DND-41 (cell line): ENCODE measurements around the gene ANKRD55.

Source experiments
- ATAC-seq: fragments of 200-7000 bp; cut with Tn5 transposase; 3 replicates; pipeline ENCODE4 v1.9.1; 2021; ENCODE audit warnings: low read depth; ENCODE audit not compliant: insufficient read depth
- DNase-seq: peaks from one replicate; pipeline ENCODE4 v3.0.0-alpha.2; 2020
- H2AFZ ChIP-seq: 2 replicates; pipeline ENCODE4 v1.6.0; 2012; ENCODE audit warnings: low read depth, low read length
- H3K27ac ChIP-seq: 2 replicates; pipeline ENCODE4 v1.5.1; 2012; ENCODE audit warnings: low read length, inconsistent platforms
- H3K27me3 ChIP-seq: fragments of 200-600 bp; sonication (generic); 2 replicates; pipeline ENCODE4 v1.6.0; 2012; ENCODE audit warnings: low read length, mild to moderate bottlenecking, inconsistent platforms; ENCODE audit not compliant: insufficient read depth, poor library complexity
- H3K36me3 ChIP-seq: 2 replicates; pipeline ENCODE4 v1.5.1; 2012; ENCODE audit warnings: low read length, inconsistent platforms; ENCODE audit not compliant: insufficient read depth
- H3K4me1 ChIP-seq: 2 replicates; pipeline ENCODE4 v1.5.1; 2012; ENCODE audit warnings: mild to moderate bottlenecking, low read length; ENCODE audit not compliant: insufficient read depth
- H3K4me2 ChIP-seq: 2 replicates; pipeline ENCODE4 v1.6.0; 2012; ENCODE audit warnings: mild to moderate bottlenecking, moderate library complexity, low read length, inconsistent platforms; ENCODE audit not compliant: insufficient read depth
- H3K4me3 ChIP-seq, 2 experiments: fragments of 200-600 bp in 1 of 2; shearing (Covaris generic) in 1 of 2; 2 replicates each; pipeline ENCODE4 v1.5.1; 2012 to 2016; ENCODE audit warnings: inconsistent platforms in 2 of 2, low read length in 2 of 2, mild to moderate bottlenecking in 2 of 2, low read depth in 1 of 2, moderate library complexity in 1 of 2
- H3K79me2 ChIP-seq: 2 replicates; pipeline ENCODE4 v1.6.0; 2012; ENCODE audit warnings: low read length, inconsistent platforms; ENCODE audit not compliant: insufficient read depth
- H3K9ac ChIP-seq: 2 replicates; pipeline ENCODE4 v1.6.0; 2012; ENCODE audit warnings: low read depth, mild to moderate bottlenecking, inconsistent platforms, low read length, moderate library complexity
- H3K9me3 ChIP-seq: 2 replicates; pipeline ENCODE4 v1.5.1; 2012; ENCODE audit warnings: low read length, moderate library complexity, mild to moderate bottlenecking, inconsistent platforms; ENCODE audit not compliant: insufficient read depth, severe bottlenecking
- H4K20me1 ChIP-seq: 2 replicates; pipeline ENCODE4 v1.6.0; 2012; ENCODE audit warnings: low read length; ENCODE audit not compliant: insufficient read depth
- CTCF ChIP-seq: IDR thresholded peaks from 2 replicates; pipeline ENCODE4 v1.5.1; 2012; ENCODE audit warnings: borderline replicate concordance, low read length, moderate library complexity, mild to moderate bottlenecking; ENCODE audit not compliant: poor library complexity, severe bottlenecking; ENCODE audit errors: extremely low read depth
- EZH2 ChIP-seq: IDR thresholded peaks from 3 replicates; pipeline ENCODE4 v1.6.1; 2012; ENCODE audit warnings: borderline replicate concordance, low read depth, mild to moderate bottlenecking, moderate library complexity, low read length, inconsistent platforms; ENCODE audit not compliant: severe bottlenecking

ANKRD55 gene

GRCh38 chr5:56092115-56092514 is 141.0 kb downstream of the ANKRD55 start:
- no peaks in the 10 kb centered on the region for H3K4me1 ChIP-seq
- no peak overlapping the region for H2AFZ ChIP-seq
- H3K9ac ChIP-seq, result no peak overlapping the region
- TF ChIP-seq CTCF (no peak), EZH2 (no peak)
- H3K79me2 ChIP-seq, result no peaks in the 10 kb centered on the region
- no peak overlapping the region for H3K4me3 ChIP-seq
- H3K9me3 ChIP-seq, result no peaks in the 10 kb centered on the region
- DNase-seq (no peak), ATAC-seq (no peak)
- H3K27me3 ChIP-seq, result no peaks in the 10 kb centered on the region
- H3K36me3 ChIP-seq, result no peaks in the 10 kb centered on the region
- H4K20me1 ChIP-seq, result no peaks in the 10 kb centered on the region
- H3K27ac ChIP-seq, result no peak overlapping the region
- H3K4me2 ChIP-seq, result no peak overlapping the region

- Histone ChIP-seq H3K27me3 (no peaks in the 10 kb centered on the region), H3K4me3 (no peak overlapping the region), H3K36me3 (no peaks in the 10 kb centered on the region), H3K9ac (no peak overlapping the region), H4K20me1 (no peaks in the 10 kb centered on the region), H3K4me2 (no peak overlapping the region), H3K79me2 (no peaks in the 10 kb centered on the region), H3K9me3 (no peaks in the 10 kb centered on the region), H3K27ac (no peak overlapping the region), H3K4me1 (no peaks in the 10 kb centered on the region), H2AFZ (no peak overlapping the region)
- TF ChIP-seq EZH2, result no peak
- TF ChIP-seq CTCF, result no peak
- DNase-seq (no peak), ATAC-seq (no peak)
Observed at GRCh38 chr5:56091664-56092063, 141.5 kb downstream of the ANKRD55 start.

GRCh38 chr5:56090793-56091460 is 142.2 kb downstream of the ANKRD55 start:
- Histone ChIP-seq H3K9me3 (no peaks in the 10 kb centered on the region), H3K79me2 (no peaks in the 10 kb centered on the region), H3K4me3 (no peak overlapping the region), H3K9ac (no peak overlapping the region), H3K27me3 (no peaks in the 10 kb centered on the region), H2AFZ (no peak overlapping the region), H3K36me3 (no peaks in the 10 kb centered on the region), H3K4me2 (no peak overlapping the region), H4K20me1 (no peaks in the 10 kb centered on the region), H3K27ac (no peak overlapping the region), H3K4me1 (no peaks in the 10 kb centered on the region)
- no peak for TF ChIP-seq EZH2
- TF ChIP-seq CTCF, result no peak
- DNase-seq (no peak), ATAC-seq (no peak)
